ENCODE results near the gene CCDC187. TPM values are rescaled to one million over a fixed set of nuclear protein-coding genes. Genes with fewer than 3 reads are reported as not detected.

The CCDC187 gene
- total RNA-seq, 4 donors from 2014 or later, result 0.27 to 5.1 (median 2.2) TPM

GRCh38 chr9:136342181-136343120 is 38.6 kb upstream of the CCDC187 start:
- H3K9me3 ChIP-seq, result no peaks in the 10 kb centered on the region
- DNase-seq, result peak; percentile 82 to 83
- peak overlapping the region; percentile 24 to 36 for H3K4me3 ChIP-seq
- TF ChIP-seq CTCF (IDR thresholded peaks at IDR 0.05), result no peak
- TF ChIP-seq POLR2A (IDR thresholded peaks at IDR 0.05), result peak in 1 of 2 donors; percentile 24
- no peaks in the 10 kb centered on the region for H3K27me3 ChIP-seq
- intact Hi-C loops (cut with DNase I; ENCODE audit: low total_unique reads), result no loop called here
- H3K4me1 ChIP-seq, result no peaks in the 10 kb centered on the region
- peak overlapping the region in 1 of 2 donors; percentile 69 for H3K27ac ChIP-seq
- H3K36me3 ChIP-seq, result no peaks in the 10 kb centered on the region

- no peak overlapping the region for H3K27ac ChIP-seq
- H3K36me3 ChIP-seq, result no peaks in the 10 kb centered on the region
- H3K4me3 ChIP-seq, result no peak overlapping the region
These were observed 37.9 kb upstream of the CCDC187 start for GRCh38 chr9:136341769-136342168.

GRCh38 chr9:136341042-136341655 is 37.3 kb upstream of the CCDC187 start:
- no peak overlapping the region for H3K4me3 ChIP-seq
- no peaks in the 10 kb centered on the region for H3K9me3 ChIP-seq
- intact Hi-C loops (cut with DNase I; ENCODE audit: low total_unique reads), result no loop called here
- DNase-seq, result no peak
- H3K4me1 ChIP-seq, result no peaks in the 10 kb centered on the region
- no peak for TF ChIP-seq CTCF (IDR thresholded peaks at IDR 0.05)
- no peak for TF ChIP-seq POLR2A (IDR thresholded peaks at IDR 0.05)
- no peaks in the 10 kb centered on the region for H3K36me3 ChIP-seq
- no peaks in the 10 kb centered on the region for H3K27me3 ChIP-seq
- H3K27ac ChIP-seq, result no peak overlapping the region

More at GRCh38 chr9:136341769-136342168, 37.9 kb upstream of the CCDC187 start:
- intact Hi-C loops (cut with DNase I; ENCODE audit: low total_unique reads), result no loop called here
- DNase-seq, result no peak
- no peaks in the 10 kb centered on the region for H3K9me3 ChIP-seq
- no peaks in the 10 kb centered on the region for H3K4me1 ChIP-seq
- TF ChIP-seq POLR2A (IDR thresholded peaks at IDR 0.05), result no peak
- no peak for TF ChIP-seq CTCF (IDR thresholded peaks at IDR 0.05)
- no peaks in the 10 kb centered on the region for H3K27me3 ChIP-seq

- TF ChIP-seq POLR2A (IDR thresholded peaks at IDR 0.05) (no peak), CTCF (IDR thresholded peaks at IDR 0.05) (no peak)
- Histone ChIP-seq H3K4me1 (no peaks in the 10 kb centered on the region), H3K9me3 (no peaks in the 10 kb centered on the region), H3K4me3 (no peak overlapping the region), H3K27me3 (no peaks in the 10 kb centered on the region), H3K36me3 (no peaks in the 10 kb centered on the region), H3K27ac (no peak overlapping the region)
- DNase-seq, result no peak
- intact Hi-C loops (cut with DNase I; ENCODE audit: low total_unique reads), result no loop called here
These were observed 36.6 kb upstream of the CCDC187 start for GRCh38 chr9:136340356-136341041.

Measured in uterus (tissue), 4 donors.